NCI-H1105 (cell line): ENCODE data around the gene FAM193B.

Source experiments
- DNase-seq: peaks from one replicate; lab custom pipeline; 2025; lab: John Stamatoyannopoulos, UW

Gene FAM193B

GRCh38 chr5:177554474-177555111 lies at the start of gene FAM193B:
Gene FAM193B, minus strand, starts transcription at chr5:177554563. Its CDS starts 105 bp downstream, at chr5:177554458.
- DNase-seq: peak; percentile 84

DNA sequence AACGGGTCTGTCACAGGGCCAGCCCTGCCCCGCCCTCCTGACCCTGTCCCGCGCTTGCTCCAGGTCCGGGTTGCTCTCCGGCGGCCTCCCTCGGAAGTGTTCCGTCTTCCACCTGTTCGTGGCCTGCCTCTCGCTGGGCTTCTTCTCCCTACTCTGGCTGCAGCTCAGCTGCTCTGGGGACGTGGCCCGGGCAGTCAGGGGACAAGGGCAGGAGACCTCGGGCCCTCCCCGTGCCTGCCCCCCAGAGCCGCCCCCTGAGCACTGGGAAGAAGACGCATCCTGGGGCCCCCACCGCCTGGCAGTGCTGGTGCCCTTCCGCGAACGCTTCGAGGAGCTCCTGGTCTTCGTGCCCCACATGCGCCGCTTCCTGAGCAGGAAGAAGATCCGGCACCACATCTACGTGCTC lies 49.8 kb upstream of the FAM193B start:
- no peak for DNase-seq

GRCh38 chr5:177603631-177604030 lies 49.3 kb upstream of the FAM193B start:
- DNase-seq: no peak

DNA sequence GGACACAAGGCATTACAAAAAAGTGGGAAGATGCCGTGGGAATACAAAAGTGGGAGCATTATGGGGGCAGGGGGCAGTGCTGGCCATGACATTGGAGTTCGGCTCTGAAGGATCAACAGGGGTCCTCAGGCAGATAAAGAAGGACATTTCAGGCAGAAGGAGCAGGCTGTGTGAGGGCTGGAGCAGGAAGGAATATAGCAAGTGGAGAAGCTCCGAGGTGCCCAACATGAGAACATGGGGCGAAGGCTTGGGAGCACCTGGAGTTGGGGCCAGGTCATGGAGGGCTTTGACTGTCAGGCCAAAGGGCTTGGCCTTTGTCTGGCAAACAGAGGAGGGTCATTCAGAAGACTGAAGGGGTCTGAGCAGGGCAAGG lies 48.1 kb upstream of the FAM193B start:
- no peak for DNase-seq

GRCh38 chr5:177601577-177602457 lies 47.5 kb upstream of the FAM193B start:
- DNase-seq: no peak

- no peak for DNase-seq
These were observed 46.8 kb upstream of the FAM193B start for GRCh38 chr5:177601126-177601525.

DNA sequence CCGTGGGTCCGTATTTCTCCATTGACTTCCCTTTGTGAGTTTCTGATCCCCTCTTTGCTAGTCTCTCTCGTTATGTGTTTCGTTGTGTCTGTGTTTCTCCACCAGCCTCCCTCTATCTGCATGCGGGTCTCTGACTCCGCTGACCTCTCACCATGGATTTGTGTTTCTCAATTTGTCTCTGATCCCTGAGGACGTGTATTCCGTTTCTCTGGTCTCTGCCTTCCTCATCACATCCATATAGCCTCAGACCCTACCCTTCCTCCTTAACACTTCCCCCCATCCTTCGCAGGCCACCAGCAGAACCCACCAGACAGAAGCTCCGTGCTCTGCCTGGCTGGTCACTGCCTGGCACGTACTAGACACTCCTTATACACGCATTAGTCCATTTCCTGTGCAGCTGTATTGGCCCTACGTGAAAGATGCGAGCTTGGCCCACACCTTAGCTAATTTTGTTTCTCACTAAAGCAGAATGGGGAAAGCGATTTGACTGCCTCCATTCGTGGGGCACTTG lies 46.2 kb upstream of the FAM193B start:
- DNase-seq: no peak

DNA sequence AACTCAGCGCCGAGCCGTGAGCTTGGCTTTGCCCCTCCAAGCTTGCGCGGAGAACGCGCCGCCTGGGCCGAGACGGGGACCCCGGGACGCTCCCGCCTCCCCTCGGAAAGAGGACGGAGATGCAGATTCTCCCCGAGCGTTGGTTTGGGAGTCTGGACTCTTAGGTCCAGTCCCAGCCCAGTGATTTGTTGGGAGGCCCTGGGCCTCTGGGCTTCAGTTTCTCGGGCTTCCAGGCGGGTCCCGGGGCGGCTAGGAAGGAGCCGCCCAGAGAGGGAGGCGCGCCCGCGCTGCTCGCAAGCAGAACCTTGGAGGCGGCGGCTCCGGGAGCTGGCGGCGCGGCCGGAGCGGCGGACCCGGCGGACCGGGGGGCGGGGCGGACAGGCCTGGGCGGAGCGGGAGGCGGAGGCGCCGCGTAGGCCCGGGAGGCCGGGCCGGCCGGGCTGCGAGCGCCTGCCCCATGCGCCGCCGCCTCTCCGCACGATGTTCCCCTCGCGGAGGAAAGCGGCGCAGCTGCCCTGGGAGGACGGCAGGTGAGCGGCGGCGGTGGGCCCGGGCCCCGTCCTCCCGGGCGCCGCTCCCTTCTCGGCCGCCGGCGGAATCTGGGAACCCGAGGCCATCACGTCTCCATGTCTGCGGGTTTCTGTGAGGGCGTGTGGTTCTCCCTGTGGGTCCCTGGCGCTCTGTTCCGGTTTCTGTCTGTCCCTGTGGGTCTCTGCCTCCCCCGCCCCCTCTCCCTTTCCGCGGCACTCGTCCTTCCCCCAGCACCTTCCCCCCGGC lies 45.6 kb upstream of the FAM193B start, which contains the start of gene B4GALT7:
B4GALT7 (plus strand) TSS at position 402 of the 777 bp plus-strand sequence; CDS start at position 481, 79 bp downstream.
- DNase-seq: peak; percentile 42

DNA sequence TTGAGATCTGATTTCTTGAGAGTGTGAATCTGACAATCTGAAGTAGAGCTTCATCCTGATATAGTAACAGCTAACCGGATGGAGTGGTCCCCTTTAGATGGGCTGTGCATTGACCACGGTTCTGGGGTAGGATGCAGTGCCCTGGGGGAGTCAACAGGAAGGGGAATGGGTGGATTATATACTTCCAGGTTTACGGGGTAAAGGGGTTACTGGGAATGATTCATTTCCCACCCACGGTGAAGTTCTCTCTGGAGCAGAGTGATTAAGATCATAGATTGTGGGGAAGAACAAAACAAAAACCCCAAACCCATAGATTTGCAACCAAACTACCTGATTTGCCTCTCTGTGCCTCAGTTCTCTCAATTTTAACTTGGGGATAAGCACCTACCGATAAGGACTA lies 44.1 kb upstream of the FAM193B start:
- DNase-seq: no peak

GRCh38 chr5:177596775-177597238 lies 42.4 kb upstream of the FAM193B start:
- no peak for DNase-seq

DNA sequence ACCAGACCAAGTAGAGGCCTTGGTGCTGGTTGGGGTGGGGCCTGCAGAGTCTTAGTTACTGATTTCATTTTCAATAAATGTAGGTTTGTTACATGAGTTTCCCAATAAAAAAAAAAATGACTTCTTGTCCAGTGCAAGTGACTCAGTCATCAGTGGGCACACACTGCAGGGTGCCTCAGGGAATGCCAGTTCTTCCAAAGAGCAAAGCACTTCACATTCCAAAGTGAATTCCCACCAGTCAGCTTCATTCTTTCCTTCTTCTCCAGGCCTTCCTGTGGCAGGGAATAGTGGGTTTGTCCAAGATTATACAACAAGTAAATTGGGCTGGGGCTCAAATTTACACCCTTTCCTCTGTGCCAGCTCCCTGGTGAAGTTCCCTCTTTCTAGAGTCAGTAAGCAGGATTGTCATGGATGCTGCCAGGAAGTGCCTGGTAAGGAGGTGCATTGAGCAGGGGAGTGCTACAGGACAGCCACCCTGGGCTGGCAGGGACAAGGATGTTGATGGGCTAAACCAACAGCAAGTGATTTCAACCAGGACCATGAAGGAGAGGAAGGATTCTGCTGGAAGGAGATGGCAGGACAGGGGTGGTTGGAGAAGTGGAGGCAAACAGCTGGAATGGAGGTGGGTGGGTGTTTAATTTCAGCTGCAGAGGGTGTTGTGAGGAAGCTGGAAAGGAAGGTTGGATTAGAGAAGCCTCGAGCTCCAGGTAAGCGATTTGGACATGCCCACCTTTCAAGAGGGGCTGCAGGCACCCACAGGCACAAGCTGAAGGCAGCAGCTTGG lies 41.8 kb upstream of the FAM193B start:
- DNase-seq: no peak

DNA sequence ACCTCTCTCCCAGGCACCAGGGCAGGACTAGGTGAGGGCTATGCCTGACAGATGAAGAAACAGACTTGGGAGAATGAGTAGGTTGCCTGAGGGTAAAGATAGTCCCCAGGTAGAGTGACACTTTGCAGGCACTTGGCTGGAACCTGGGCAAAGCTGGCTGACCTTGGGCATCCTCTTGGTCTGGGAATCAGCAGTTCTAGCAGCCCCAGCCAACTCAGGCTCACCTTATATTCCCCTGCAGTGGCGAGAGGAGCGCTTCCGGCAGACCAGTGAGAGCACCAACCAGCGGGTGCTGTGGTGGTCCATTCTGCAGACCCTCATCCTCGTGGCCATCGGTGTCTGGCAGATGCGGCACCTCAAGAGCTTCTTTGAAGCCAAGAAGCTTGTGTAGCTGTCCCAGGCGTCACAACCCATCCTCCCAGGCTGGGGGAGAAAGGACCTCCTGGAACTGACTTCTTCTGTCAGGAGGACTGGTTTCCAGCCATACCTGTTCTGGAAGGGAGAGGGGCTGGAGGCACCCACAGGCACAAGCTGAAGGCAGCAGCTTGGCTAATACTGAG lies 40.7 kb upstream of the FAM193B start:
- DNase-seq: no peak

GRCh38 chr5:177594071-177594470 lies 39.7 kb upstream of the FAM193B start:
- DNase-seq: no peak

DNA sequence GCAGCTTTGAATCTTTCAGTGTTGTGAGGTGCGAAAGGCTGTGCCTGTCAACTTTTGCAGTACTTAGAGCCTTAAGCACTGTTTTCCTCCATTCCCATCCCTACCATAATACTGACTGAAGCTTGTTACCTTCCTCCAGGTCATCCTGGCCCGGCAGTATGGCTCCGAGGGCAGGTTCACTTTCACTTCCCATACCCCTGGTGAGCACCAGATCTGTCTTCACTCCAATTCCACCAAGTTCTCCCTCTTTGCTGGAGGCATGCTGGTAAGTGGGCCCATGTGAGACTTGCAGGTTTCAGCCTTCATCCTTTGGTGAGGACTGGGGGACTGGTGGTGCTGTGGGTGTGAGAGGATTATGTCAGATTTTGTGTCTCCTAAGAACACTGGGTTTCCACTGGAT lies 39.1 kb upstream of the FAM193B start:
- no peak for DNase-seq

- no peak for DNase-seq
These were observed 38.5 kb upstream of the FAM193B start for GRCh38 chr5:177592905-177593304.

GRCh38 chr5:177592010-177592834 lies 37.9 kb upstream of the FAM193B start, which contains the start of gene TMED9:
Gene TMED9, plus strand, starts transcription at chr5:177592203. Its CDS starts 12 bp downstream, at chr5:177592215.
- peak; percentile 55 for DNase-seq

DNA sequence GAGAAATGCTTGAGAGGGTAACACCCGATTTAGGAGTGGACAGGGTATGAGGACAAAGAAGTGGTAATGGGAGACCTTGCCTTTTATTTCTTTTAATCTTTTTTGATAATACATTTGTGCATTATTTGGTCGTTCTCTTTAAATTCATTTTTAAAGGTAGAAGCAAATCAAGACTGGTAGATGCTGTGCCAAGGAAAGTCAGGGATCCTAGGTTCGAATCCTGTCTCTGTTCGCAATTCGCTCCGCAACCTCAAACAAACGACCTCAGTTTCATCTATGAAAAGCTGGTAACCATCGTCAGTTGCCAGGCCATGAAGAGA lies 37.3 kb upstream of the FAM193B start:
- DNase-seq: no peak

DNA sequence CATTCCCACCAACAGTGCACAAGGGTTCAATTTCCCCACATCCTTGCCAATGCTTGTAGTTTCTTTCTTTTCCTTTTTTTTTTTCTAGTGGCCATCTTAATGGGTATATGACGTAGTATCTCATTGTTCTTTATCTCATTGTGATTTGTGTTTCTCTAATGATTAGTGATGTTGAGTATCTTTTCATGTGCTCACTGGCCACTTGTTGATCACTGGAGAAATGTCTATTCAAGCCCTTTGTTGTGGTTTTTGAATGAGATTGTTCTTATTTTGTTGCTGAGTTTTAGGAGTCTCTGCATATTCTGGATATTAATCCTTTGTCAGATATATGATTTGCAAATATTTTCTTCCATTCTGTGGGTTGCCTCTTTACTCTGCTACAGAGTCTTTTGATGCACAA lies 36.0 kb upstream of the FAM193B start:
- DNase-seq: no peak

- no peak for DNase-seq
These were observed 34.1 kb upstream of the FAM193B start for GRCh38 chr5:177588413-177588909.

- no peak for DNase-seq
These were observed 24.0 kb upstream of the FAM193B start for GRCh38 chr5:177578316-177578715.
